Breast epithelium (tissue), 3 donors: ENCODE measurements around the gene PTPN2.

ENCODE experiments used
- POLR2A ChIP-seq: fragments of 450-650 bp; IDR thresholded peaks from one replicate; pipeline ENCODE4 v1.6.1; 2016; ENCODE audit warnings: antibody characterized with exemption, mild to moderate bottlenecking, moderate library complexity
- POLR2AphosphoS5 ChIP-seq, 3 donors: sonication (generic); formaldehyde crosslinking; IDR thresholded peaks; one replicate each; pipeline ENCODE4 v1.6.1; 2017; ENCODE audit warnings: antibody characterized with exemption in 3 of 3
- TF ChIP-seq, protein P1 (sequence below), 3 donors: fragments of 450-650 bp; IDR thresholded peaks; one replicate each; pipeline ENCODE4 v1.5.1; 2016 to 2017; ENCODE audit warnings: antibody characterized with exemption in 3 of 3, mild to moderate bottlenecking in 3 of 3, moderate library complexity in 3 of 3

DNA sequence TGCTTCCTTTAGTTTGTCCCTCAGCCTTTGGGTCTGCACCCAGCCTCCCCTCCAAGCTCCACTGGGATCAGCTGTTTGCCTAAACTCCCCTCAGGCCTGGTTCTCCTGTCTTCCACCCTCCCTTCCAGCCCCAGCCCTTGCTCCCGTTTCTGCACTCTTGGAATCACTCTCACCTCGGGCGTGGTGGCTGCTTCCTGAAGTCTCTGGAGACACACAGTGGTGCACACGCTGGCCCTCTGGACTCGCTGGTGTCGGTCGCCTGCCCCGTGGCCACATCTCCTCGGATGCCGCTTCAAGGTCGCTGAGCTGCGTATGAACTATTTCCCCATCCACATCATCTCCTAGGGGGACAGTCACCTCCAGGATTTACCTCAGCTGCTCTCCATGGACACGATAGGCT lies 134.9 kb downstream of the PTPN2 start:
- TF ChIP-seq POLR2A, result no peak
- TF ChIP-seq, protein P1, sequence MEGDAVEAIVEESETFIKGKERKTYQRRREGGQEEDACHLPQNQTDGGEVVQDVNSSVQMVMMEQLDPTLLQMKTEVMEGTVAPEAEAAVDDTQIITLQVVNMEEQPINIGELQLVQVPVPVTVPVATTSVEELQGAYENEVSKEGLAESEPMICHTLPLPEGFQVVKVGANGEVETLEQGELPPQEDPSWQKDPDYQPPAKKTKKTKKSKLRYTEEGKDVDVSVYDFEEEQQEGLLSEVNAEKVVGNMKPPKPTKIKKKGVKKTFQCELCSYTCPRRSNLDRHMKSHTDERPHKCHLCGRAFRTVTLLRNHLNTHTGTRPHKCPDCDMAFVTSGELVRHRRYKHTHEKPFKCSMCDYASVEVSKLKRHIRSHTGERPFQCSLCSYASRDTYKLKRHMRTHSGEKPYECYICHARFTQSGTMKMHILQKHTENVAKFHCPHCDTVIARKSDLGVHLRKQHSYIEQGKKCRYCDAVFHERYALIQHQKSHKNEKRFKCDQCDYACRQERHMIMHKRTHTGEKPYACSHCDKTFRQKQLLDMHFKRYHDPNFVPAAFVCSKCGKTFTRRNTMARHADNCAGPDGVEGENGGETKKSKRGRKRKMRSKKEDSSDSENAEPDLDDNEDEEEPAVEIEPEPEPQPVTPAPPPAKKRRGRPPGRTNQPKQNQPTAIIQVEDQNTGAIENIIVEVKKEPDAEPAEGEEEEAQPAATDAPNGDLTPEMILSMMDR (IDR thresholded peaks at IDR 0.05), result no peak
- no peak for TF ChIP-seq POLR2AphosphoS5 (IDR thresholded peaks at IDR 0.05)
